BJ (cell line): ENCODE results near the gene ENOX1. TPM values are rescaled to one million over a fixed set of nuclear protein-coding genes. Genes with fewer than 3 reads are reported as not detected.

Experiments used
- CTCF ChIA-PET: fragments of 350-600 bp; formaldehyde crosslinking; extraction: SDS; loops from one replicate; lab custom pipeline; 2021; ENCODE audit warnings: antibody characterized with exemption, inconsistent platforms; lab: Yijun Ruan, JAX
- POLR2A ChIA-PET: fragments of 300-600 bp; sonication (Branson Sonifier 250); formaldehyde crosslinking; extraction: SDS; loops from one replicate; lab custom pipeline; 2021; ENCODE audit warnings: antibody characterized with exemption; lab: Charles Lee
- DNase-seq: peaks from one replicate; pipeline ENCODE4 v3.0.0-alpha.2; 2011; ENCODE audit warnings: low read depth
- H3K27me3 ChIP-seq: 2 replicates; pipeline ENCODE4 v1.6.0; 2011; ENCODE audit warnings: low read length; ENCODE audit not compliant: control insufficient read depth, insufficient read depth
- H3K36me3 ChIP-seq: 2 replicates; pipeline ENCODE4 v1.5.1; 2011; ENCODE audit warnings: low read length; ENCODE audit not compliant: control insufficient read depth, insufficient read depth
- H3K4me3 ChIP-seq: 2 replicates; pipeline ENCODE4 v1.5.1; 2011; ENCODE audit warnings: low read depth, mild to moderate bottlenecking, control low read depth, low read length
- polyA plus RNA-seq: library from polyadenylated mRNA; depleted of rRNA; stranded (reverse); fragments of >200 nt; gene quantifications from 2 replicates; pipeline ENCODE4 v1.2.3, GENCODE V29; 2011
- TF ChIP-seq, protein P1 (sequence below): IDR thresholded peaks from 2 replicates; pipeline ENCODE4 v1.5.1; 2011; ENCODE audit warnings: low read depth, mild to moderate bottlenecking, control low read depth, inconsistent platforms, low read length, moderate library complexity; ENCODE audit not compliant: insufficient read depth

Gene ENOX1
- polyA plus RNA-seq, 1 experiment: 2.1 TPM

- Histone ChIP-seq H3K27me3 (no peaks in the 10 kb centered on the region), H3K4me3 (no peak overlapping the region), H3K36me3 (no peaks in the 10 kb centered on the region)
- POLR2A ChIA-PET: no interaction called here
- TF ChIP-seq, protein P1, sequence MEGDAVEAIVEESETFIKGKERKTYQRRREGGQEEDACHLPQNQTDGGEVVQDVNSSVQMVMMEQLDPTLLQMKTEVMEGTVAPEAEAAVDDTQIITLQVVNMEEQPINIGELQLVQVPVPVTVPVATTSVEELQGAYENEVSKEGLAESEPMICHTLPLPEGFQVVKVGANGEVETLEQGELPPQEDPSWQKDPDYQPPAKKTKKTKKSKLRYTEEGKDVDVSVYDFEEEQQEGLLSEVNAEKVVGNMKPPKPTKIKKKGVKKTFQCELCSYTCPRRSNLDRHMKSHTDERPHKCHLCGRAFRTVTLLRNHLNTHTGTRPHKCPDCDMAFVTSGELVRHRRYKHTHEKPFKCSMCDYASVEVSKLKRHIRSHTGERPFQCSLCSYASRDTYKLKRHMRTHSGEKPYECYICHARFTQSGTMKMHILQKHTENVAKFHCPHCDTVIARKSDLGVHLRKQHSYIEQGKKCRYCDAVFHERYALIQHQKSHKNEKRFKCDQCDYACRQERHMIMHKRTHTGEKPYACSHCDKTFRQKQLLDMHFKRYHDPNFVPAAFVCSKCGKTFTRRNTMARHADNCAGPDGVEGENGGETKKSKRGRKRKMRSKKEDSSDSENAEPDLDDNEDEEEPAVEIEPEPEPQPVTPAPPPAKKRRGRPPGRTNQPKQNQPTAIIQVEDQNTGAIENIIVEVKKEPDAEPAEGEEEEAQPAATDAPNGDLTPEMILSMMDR: no peak
- DNase-seq: no peak
- CTCF ChIA-PET: no interaction called here
These were observed 511.9 kb downstream of the ENOX1 start for GRCh38 chr13:43274881-43275280.

GRCh38 chr13:43273362-43273761 lies 513.4 kb downstream of the ENOX1 start:
- Histone ChIP-seq H3K36me3 (no peaks in the 10 kb centered on the region), H3K27me3 (no peaks in the 10 kb centered on the region), H3K4me3 (no peak overlapping the region)
- no peak for DNase-seq
- TF ChIP-seq, protein P1: no peak
- POLR2A ChIA-PET: no interaction called here
- CTCF ChIA-PET: no interaction called here

DNA sequence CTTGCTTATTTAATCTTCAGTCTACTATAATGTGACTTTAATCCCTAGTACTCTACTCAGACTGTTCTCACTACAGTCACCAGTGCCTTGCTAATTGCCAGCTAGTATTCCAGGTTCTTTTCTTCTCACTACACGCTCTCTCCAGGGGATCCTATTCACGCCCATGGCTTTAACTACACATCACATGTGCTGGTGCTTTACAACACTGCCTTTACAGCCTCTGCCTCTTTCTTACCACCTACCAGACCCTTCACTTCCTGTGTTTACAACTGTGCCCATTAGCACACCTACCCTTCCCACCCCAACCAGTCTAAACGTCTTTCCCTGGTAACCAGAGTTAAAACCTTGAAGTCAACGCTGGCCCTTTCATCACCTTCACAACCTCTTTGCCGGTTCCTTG lies 513.9 kb downstream of the ENOX1 start:
- ChIA-PET CTCF (no interaction called here), POLR2A (no interaction called here)
- H3K36me3 ChIP-seq: no peaks in the 10 kb centered on the region
- TF ChIP-seq, protein P1: no peak
- no peak overlapping the region for H3K4me3 ChIP-seq
- no peaks in the 10 kb centered on the region for H3K27me3 ChIP-seq
- no peak for DNase-seq

GRCh38 chr13:43271152-43271551 lies 515.6 kb downstream of the ENOX1 start:
- TF ChIP-seq, protein P1: no peak
- no peak for DNase-seq
- CTCF ChIA-PET: no interaction called here
- Histone ChIP-seq H3K27me3 (no peaks in the 10 kb centered on the region), H3K36me3 (no peaks in the 10 kb centered on the region), H3K4me3 (no peak overlapping the region)
- POLR2A ChIA-PET: no interaction called here

- TF ChIP-seq, protein P1: no peak
- Histone ChIP-seq H3K27me3 (no peaks in the 10 kb centered on the region), H3K4me3 (no peak overlapping the region), H3K36me3 (no peaks in the 10 kb centered on the region)
- ChIA-PET CTCF (interaction anchor here (1.1 kb wide), 1 partner anchor 10 kb away, joined by 3 read pairs; no protein-coding TSS in a partner anchor), POLR2A (no interaction called here)
- DNase-seq: no peak
These were observed 516.5 kb downstream of the ENOX1 start for GRCh38 chr13:43270130-43270830.
